Right kidney (tissue), 1 donor: ENCODE results near the gene PARD6B.

Experiments
- DNase-seq: peaks from one replicate; pipeline ENCODE4 v3.0.0-alpha.2; 2016

PARD6B gene

DNA sequence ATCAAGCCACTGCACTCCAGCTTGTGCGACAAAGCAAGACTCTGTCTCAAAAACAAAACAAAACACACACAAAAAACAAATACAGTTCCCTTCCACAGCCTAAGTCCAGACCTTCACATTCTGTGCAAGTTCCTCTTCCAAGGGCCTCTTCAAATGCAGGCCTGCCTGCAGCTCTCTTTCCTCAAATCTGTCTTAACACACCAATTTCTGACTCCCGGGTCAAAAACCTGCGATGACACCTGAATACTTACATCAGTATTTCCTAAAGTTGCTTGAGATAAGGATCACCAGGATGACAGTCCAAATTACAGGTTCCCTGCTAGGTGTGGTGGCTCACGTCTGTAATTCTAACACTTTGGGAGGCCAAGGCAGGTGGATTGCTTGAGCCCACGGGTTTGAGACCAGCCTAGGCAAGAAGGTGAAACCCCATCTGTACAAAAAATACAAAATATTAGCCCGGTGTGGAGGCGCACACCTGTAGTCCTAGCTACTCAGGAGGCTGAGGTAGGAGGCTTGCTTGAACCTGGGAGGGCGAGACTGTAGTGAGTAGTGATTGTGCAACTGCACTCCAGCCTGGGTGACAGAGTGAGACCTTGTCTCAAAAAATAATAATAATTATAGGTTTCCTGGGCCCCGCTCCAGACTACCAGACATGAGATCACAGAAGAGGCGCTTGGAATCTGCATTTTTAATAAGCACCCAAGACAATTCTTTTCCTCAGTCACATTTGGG lies 8.8 kb upstream of the PARD6B start:
- no peak for DNase-seq

DNA sequence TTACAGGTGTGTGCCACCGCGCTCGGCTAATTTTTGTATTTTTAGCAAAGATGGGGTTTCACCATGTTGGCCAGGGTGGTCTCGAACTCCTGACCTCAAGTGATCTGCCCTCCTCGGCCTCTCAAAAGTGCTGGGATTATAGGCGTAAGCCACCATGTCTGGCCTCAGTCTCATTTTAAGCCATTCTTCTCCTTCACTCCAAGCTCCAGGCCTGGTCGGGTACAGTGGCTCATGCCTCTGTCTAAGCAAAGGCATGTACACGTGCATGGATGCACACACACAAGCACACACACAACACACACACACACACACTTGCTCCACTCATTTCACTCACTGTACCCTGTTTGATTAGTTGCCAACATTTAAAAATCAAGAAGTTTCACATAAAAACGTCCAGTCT lies 7.7 kb upstream of the PARD6B start:
- no peak for DNase-seq

DNA sequence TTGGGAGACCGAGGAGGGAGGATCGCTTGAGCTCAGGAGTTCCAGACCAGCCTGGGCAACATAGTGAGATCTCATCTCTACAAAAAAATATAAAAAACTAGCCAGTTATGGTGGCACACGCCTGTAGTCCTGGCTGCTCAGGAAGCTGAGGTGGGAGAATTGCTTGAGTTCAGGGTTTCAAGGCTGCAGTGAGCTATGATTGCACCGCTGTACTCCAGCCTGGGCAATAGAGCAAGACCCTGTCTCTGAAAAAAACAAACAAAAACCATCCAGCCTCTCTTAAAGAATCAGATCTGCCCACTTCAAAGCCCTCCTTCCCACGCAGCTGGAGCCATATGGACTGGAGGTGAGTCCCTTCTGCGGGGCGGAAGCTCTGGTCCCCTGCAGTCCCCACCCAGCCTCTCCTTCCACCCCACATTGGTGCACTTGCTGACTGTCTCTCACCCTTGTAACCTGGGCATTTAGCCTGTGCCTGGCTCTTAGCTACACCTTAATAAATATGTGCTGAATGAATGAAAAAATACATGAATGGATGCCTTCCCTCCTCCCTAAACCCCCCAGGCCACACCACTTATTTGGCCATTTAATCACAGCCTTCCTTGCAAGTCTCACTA lies 7.2 kb upstream of the PARD6B start:
- no peak for DNase-seq

DNA sequence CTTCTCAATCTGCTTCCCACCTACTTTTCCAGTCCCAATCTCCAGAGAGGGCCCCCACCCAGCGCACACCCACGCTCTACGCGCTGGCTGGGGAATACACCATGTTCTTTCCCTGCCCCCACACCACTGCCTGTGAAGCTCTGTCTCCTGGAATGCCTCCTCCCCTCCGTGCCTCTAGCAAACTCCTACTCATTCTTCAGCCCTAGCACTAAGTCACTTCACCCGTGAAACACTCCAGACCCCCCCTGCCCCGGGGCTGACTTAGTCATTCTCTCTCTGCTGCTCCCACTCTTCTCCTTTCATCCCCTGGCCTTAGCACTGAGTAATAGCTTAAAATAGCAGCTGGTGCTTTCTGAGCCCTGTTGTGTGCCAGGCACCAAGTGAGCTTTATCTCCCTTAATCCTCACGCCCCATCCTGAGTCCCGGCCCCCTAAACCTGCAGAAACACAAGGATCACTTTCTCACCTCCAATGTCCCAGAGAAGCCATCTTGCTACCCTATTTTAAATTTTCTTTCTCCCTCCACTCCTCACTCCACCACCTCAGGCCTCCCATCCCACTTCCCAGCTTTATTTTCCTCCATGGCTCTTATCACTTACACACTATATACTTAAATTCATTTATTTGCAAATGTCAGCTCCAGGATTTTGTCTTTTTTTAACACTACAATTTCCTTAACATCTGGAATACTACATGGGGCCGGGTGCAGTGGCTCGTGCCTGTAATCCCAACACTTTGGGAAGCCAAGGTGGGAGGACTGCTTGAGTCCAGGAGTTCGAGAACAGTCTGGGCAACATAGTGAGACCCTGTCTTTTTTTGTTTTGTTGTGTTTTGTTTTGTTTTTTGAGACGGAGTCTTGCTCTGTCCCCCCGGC lies 6.3 kb upstream of the PARD6B start:
- peak; percentile 72 for DNase-seq

DNA sequence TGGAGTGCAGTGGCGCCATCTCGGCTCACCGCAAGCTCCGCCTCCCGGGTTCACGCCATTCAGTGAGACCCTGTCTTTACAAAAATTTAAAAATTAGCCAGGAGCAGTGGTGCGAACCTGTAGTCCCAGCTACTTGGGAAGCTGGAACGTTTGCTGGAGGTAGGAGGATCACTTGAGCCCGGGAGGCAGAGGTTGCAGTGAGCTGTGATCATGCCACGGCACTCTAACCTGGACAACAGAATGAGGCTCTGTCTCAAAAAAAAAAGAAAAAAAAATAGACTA lies 5.7 kb upstream of the PARD6B start:
- no peak for DNase-seq

DNA sequence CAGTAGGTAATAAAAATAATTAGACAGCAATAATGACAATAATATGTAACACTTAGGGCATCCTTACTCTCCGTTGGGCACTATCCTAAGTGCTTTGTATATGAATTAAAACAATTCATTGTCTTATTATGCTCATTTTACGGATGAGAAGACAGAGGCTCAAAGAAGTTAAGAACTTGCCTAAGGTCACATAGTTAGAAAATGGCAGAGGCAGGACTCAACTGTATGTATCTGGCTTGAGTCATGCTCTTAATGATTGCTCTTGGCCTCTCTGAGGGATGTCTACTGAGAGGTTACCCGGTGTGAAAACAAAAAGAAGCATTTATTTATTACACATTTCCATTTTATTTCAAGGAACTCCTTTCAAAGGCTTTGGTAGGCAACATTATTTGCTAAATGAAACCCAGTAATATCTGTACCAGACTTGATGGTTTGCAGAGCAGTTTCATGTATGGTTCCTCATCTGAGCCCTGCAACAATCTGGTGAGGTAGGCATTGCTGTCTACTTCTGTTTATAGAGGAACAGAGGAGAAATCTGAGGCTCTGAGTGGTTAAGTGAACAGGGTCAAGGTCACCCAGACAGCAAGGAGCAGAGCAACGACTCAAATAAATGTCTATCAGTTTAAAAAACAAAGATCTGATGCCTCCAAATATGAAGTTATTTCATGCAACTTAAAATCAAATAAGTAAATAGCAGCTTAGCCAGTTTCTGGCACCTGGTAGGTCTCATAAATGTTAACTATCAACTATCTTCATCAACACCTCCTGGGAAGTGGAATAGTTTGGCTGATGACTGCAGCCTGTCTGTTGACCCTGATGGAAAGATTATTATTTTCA lies 4.2 kb upstream of the PARD6B start:
- no peak for DNase-seq

DNA sequence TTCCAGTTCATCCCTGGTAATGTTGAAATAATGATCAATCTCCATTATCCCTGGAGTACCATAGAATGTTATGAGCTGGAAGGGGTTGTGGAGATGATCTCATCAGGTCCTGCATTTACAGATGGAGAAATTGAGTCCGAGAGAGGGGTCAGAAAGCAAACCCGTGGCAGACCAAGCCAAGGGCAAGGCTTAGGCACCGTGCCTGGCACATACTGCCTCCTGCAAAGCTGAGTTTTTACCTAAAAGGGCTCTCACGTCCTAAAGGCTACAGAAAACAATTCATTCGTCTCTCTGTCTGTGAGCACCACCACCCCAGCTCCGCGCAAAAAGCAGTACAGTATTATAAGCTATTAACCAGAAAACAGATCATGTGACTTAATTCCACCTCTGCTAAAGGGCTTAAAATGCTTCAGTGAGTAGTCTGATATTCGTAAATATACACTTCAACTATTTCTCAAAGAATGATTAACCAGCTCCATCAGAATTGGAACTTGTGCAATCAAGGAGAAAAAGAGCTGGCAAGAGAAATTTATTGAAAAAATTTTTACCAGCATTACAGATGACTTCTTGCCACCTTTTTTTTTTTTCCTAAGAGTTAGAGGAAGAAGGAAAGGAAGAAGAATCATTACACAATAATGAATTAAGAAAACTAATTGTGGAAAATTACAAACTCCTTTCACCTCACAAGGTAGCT lies 3.4 kb upstream of the PARD6B start:
- DNase-seq: peak; percentile 45

DNA sequence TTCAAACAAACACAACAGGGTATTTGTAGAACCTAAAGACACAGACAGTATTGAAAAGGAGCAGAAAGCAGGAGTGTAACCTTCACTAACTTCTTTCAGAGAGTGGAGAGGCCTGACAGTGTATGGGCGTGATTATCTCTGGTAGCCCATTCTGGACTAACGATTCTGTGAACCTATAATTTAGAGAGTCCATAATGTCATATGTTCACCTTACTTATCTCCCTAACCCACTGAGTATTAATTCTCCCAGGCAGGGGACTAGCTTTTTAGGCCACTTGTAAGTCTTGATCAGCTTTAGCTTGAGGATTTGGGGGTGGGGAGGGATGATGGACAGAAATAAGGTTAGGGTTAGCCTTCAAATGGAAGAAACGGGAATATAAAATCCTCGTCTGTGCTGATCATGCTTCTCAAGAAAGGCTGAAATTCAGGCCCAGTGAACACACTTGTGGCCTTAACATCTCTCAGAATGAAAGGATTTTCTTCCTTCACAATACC lies 2.8 kb upstream of the PARD6B start:
- no peak for DNase-seq

DNA sequence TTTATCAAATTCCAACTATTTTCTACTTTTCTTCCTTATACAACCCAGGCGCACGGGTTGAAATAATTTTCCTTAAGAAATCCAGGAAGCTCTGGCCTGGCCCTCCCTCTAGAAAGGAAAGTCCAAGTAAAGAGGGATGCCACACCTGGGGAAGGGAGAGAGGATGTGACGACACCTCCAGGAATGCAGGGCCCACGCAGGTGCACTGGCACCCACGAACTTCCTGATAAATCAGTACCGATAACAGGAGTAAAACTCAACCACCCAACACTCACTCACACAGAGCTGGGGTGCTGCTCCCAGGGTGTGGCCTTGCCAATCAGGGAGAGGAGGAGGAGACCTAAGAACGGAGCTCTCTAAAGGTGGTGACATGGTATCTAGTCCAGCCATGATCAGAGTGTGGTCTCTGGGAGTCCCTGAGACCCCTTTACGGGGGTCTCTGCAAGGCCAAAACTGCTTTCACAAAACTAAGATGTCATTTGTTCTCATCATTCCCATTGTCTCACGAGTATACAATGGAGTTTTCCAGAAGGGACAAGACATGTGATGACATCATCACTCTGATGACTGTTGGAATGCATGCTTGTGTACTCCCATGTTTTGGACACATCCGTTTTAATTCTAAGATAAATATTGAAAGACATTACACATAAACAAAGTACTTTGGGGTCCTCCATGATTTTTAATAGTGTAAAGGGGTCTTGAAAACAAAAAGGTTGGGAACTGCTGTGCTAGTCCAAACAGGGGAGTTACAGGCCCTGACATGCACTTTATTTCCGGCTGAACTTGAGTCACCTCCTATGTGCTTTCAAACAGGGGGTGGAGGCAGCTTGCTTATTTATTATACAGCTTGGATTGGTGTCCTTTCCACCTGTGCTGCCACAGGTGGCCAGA lies 2.2 kb upstream of the PARD6B start:
- DNase-seq: peak; percentile 26

DNA sequence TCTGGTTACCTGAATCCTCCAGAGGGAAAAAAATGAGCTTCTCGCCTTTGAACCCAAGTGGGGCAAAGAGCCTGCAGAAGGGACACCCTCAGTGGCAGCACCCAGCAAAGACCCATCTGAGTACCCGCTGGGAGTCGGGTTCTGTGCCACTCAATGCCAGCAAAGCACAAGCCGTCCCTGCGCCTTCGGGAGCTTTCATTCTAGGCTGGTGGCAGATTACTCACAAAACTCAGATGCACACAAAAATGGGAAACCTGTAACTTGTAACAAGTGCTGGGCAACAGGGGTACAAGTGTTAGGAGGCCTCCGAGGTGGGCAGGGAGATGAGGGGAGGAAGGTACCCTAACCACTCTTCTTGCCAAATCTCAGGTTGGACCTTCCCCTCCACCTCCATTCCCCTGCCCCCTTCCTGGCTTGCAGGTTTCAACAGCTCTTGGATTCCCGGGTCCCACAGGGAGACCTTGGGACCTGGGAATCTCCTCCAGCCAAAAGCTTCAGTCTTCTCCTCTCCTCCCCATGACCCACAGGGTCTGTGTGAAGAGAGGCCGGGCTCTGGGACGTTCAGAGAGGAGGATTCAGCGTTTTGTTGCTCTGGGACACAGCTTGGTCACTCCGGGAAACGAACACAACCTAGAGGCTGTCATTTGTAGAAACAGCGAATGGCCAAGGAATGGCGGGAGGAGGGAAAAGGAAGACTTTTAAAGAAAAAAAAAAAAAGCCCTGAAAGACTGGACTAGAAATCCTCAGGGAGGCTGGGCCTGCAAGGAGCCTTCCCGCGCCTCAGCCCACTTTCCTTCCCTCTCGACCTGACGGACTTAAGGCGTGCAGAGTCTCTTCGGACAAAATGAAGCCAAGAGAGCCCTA lies 1.2 kb upstream of the PARD6B start:
- no peak for DNase-seq

DNA sequence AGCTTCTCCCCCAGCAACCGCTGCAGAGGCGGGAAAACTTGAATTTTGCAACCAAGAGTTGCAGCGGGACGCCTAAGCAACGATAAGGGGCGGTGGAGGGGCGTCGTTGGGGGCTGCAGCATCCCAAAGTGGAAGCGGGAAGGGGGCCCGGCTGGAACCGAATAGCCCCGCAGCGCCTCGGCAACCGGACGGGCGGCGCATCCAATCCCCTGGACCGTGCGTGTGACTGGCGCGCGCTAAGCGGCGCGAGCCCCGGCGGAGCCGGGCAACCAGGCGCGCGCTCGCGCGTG lies 670 bp upstream of the PARD6B start:
- DNase-seq: no peak

DNA sequence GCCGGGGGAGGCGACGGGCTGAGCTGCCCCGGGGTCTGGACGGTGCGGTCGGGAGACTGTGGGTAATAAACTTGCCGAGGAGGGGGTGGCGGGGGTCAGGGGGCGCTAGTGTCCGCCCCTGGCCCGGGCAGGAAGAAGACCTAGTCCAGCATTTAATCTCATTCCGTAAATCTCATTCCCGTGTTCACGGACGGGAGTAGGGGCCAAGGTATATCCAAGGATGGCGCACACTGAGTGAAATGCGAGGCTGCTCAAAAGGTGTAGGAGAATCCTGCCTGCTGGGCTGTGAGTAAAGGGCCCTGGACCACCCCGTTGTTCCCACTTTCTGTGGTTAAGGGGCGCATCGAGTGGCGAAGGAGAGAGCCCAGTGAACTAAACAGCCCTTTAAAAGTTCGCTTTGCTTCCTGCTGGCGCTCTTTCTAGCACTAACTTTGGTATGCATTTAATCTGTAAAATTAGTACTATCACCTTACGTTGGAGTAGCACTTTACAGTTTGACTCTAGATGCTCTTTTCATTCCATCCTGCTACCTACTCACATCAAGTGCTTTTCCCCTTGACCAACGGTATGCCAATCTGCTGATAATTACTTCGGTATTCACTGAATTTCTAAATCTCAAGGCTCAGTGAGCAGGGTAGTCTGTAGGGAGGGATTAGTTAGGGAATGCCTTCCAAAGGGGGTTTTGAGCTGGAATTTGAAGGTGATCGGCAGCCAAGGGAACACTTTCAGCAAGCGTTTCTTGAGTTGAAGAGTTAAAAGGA lies 730 bp downstream of the PARD6B start:
- peak; percentile 61 for DNase-seq

DNA sequence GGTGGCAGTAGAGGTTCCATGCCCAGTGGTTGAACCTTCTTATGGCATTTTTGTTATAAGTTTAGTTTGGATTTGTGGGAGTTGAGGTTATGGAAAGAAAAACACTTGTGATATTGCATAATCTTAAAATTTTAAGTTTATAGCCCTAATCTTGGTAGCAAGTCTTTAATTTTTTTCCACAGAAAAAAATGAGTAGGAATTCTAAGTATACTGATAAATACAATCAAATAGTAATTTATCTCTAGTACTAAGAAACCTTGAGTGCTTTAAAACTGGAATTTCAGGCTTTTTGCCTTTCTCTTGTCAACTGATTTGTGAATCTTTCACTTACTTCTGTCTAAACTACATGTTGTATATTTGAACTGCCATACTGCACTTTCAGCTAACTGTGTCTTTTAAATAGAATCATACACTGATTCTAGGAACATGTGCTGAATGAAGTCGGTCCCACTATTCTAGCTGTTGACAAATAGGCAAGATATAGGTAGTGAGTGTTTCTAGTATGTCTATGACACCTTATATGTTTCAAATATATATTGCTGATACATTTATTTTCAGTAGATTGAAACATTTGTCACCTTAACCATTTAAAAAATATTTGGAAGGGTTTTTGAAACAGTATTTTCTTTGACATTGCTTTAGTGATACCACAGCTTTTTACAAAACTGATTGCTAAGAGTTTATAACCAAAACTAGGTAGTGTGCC lies 2.4 kb downstream of the PARD6B start:
- DNase-seq: no peak

DNA sequence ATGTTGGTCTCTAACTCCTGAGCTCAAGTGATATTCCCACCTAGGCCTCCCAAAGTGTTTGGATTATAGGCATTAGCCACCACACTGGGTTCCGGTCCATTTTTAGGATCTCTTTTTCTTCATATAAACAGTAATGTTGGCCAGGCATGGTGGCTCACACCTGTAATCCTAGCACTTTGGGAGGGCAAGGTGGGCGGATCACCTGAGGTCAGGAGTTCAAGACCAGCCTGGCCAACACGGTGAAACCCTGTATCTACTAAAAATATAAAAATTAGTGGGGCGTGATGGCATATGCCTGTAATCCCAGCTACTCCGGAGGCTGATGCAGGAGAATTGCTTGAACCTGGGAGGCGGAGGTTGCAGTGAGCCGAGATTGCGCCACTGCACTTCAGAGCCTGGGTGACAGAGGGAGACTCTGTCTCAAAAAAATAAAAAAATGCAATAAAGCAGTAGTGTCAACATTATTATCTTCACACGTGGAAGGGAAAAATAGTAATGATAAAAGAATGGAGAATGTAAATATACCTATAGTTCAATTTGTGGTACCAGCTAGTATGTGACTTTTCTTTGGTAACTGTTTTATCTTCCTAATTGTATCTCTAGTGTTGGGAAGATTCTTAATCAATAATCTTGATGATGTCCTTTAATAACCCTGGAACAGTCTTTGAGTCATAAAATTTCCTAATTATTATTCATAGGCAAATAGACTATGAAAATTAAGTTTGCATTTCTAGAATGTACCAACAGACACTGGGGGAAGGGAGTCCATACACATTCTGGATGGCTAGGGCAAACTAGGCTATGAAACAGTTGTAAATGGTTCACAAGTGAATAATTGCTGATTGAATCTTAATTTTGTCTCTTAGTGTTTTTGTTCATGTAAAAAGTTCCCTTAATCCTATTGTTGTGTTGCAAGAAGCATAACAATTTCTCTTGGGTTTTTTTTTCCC lies 3.6 kb downstream of the PARD6B start:
- no peak for DNase-seq

DNA sequence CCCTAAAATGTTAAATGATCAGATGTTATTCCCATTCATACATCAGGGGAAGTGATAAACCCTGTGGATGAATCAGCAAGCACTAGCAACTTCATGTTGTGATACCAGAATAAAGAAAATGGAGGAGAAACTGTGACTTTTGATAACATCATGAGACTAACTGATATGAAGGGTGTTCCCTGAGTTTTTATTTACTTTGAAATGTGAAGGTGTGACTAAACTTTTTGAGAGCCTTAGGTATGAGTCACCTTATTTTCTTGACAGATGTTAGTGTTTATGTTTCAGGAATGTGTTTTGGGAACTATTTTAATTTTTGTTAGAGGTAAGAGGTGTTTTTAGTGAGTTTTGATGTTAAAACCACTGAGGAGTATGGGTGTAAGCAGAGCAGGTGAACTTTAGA lies 4.4 kb downstream of the PARD6B start:
- DNase-seq: no peak

DNA sequence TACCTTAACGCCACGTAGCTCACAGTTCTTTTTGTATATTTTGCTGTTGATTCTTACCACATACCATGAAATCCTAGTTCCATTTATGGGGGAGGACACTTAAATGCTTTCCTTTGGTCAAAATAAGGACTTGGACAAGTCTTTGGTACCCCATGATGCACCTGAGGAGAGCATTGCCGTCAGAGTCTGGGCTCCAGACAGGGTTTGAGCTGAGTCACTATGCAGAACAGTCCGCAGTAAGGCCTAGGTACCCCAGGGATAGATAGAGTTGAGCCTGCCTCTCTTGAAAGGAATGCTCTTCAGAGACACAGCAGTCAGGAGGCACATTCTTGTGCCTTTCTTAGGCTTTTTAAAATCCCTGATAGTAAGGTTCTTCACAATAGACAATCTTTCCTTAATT lies 6.0 kb downstream of the PARD6B start:
- no peak for DNase-seq

DNA sequence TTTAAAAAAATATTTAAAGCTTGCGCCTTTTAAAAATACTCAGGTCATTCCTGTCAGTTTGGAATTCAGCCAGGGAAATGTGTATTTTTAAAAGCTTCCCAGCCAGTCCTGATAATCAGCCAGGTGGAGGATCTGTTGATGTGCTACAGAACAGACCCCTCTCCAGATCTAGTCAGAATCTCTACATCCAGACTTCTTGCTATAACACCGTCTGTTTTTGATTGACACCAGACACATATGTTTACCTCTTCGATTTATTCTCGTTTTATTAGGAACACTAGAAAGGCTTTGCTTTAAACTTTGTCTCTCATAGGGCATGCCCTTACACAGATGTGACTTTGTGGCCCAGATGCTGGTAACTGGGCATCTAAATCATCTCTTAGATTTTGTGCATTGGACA lies 11.7 kb downstream of the PARD6B start:
- DNase-seq: no peak
